A673 (cell line): ENCODE measurements around the gene PBX1. TPM values are rescaled to one million over a fixed set of nuclear protein-coding genes. Genes with fewer than 3 reads are reported as not detected.

ENCODE experiments used
- BruUV-seq: library from RNA; stranded (reverse); fragments of 400-500 nt; replicated peaks from 2 replicates; lab custom pipeline; 2021; lab: Mats Ljungman, UMichigan
- CTCF ChIA-PET: fragments of 300-600 bp; sonication (Branson Sonifier 250); formaldehyde crosslinking; loops from one replicate; lab custom pipeline; 2022; ENCODE audit warnings: antibody characterized with exemption; lab: Charles Lee
- POLR2A ChIA-PET: fragments of 300-600 bp; sonication (Branson Sonifier 250); formaldehyde crosslinking; loops from one replicate; lab custom pipeline; 2022; ENCODE audit warnings: antibody characterized with exemption; ENCODE audit not compliant: low non-redundant PET; lab: Charles Lee
- DNase-seq: peaks from one replicate; pipeline ENCODE4 v3.0.0-alpha.2; 2015; ENCODE audit warnings: low spot score
- H3K27ac ChIP-seq: fragments of 200-600 bp; sonication (generic); 2 replicates; pipeline ENCODE4 v1.5.1; 2016; ENCODE audit warnings: mixed run types, low read depth, mild to moderate bottlenecking, mixed read lengths, antibody characterized with exemption, low read length; ENCODE audit not compliant: poor library complexity, severe bottlenecking
- H3K27me3 ChIP-seq: fragments of 200-600 bp; sonication (generic); replicated peaks from 2 replicates; pipeline ENCODE4 v1.6.1; 2017; ENCODE audit warnings: mixed run types, low read depth, mild to moderate bottlenecking, mixed read lengths, antibody characterized with exemption, low read length; ENCODE audit not compliant: insufficient read depth, poor library complexity
- H3K36me3 ChIP-seq: fragments of 200-600 bp; sonication (generic); 2 replicates; pipeline ENCODE4 v1.6.1; 2016; ENCODE audit warnings: mixed run types, mild to moderate bottlenecking, mixed read lengths, antibody characterized with exemption, low read length; ENCODE audit not compliant: insufficient read depth, poor library complexity, severe bottlenecking
- H3K4me1 ChIP-seq: fragments of 200-600 bp; sonication (generic); 2 replicates; pipeline ENCODE4 v1.6.1; 2017; ENCODE audit warnings: mixed run types, mild to moderate bottlenecking, mixed read lengths, antibody characterized with exemption, low read length; ENCODE audit not compliant: insufficient read depth, poor library complexity, severe bottlenecking
- H3K4me3 ChIP-seq: fragments of 200-600 bp; sonication (generic); 2 replicates; pipeline ENCODE4 v1.5.1; 2016; ENCODE audit warnings: low read depth, mixed run types, mild to moderate bottlenecking, mixed read lengths, low read length; ENCODE audit not compliant: poor library complexity, severe bottlenecking
- H3K9me3 ChIP-seq: fragments of 200-600 bp; sonication (generic); 2 replicates; pipeline ENCODE4 v1.6.1; 2016; ENCODE audit warnings: mixed run types, low read depth, mild to moderate bottlenecking, mixed read lengths, antibody characterized with exemption, low read length; ENCODE audit not compliant: poor library complexity, severe bottlenecking
- EZH2 ChIP-seq: fragments of 200-600 bp; sonication (generic); IDR thresholded peaks from 2 replicates; pipeline ENCODE4 v1.6.1; 2017; ENCODE audit warnings: borderline replicate concordance, low read depth, mild to moderate bottlenecking, mixed read lengths, antibody characterized with exemption, low read length; ENCODE audit not compliant: poor library complexity, severe bottlenecking
- intact Hi-C: fragments of 100-400 bp; cut with micrococcal nuclease; formaldehyde crosslinking; loops from one replicate; pipeline ENCODE4 v1.10.0; 2022; ENCODE audit not compliant: unreplicated experiment
- total RNA-seq: library from RNA; stranded (reverse); gene quantifications from 2 replicates; pipeline ENCODE4 v1.2.3, GENCODE V29; 2021
- TF ChIP-seq, protein P1 (sequence below): fragments of 300-800, 200-600 bp; sonication (generic); conservative IDR thresholded peaks from 2 replicates; pipeline ENCODE4 v1.5.1; 2017; ENCODE audit warnings: low read depth, mild to moderate bottlenecking, antibody characterized with exemption, low read length, moderate library complexity, mixed read lengths

Gene PBX1
- total RNA-seq, 1 experiment from 2014 or later: 51.5 TPM

GRCh38 chr1:164598719-164599118 is 39.7 kb downstream of the PBX1 start:
- ChIA-PET POLR2A (no interaction called here), CTCF (no interaction called here)
- Histone ChIP-seq H3K36me3 (no peaks in the 10 kb centered on the region), H3K9me3 (no peaks in the 10 kb centered on the region), H3K27me3 (no peaks in the 10 kb centered on the region), H3K27ac (no peak overlapping the region), H3K4me1 (peaks cover 22% of the 10 kb centered on the region), H3K4me3 (no peak overlapping the region)
- intact Hi-C loops: no loop called here
- no TSS peak for BruUV-seq
- no peak for DNase-seq
- TF ChIP-seq, protein P1, sequence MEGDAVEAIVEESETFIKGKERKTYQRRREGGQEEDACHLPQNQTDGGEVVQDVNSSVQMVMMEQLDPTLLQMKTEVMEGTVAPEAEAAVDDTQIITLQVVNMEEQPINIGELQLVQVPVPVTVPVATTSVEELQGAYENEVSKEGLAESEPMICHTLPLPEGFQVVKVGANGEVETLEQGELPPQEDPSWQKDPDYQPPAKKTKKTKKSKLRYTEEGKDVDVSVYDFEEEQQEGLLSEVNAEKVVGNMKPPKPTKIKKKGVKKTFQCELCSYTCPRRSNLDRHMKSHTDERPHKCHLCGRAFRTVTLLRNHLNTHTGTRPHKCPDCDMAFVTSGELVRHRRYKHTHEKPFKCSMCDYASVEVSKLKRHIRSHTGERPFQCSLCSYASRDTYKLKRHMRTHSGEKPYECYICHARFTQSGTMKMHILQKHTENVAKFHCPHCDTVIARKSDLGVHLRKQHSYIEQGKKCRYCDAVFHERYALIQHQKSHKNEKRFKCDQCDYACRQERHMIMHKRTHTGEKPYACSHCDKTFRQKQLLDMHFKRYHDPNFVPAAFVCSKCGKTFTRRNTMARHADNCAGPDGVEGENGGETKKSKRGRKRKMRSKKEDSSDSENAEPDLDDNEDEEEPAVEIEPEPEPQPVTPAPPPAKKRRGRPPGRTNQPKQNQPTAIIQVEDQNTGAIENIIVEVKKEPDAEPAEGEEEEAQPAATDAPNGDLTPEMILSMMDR: no peak
- no peak for TF ChIP-seq EZH2

GRCh38 chr1:164599272-164599671 is 40.3 kb downstream of the PBX1 start:
- Histone ChIP-seq H3K27me3 (no peaks in the 10 kb centered on the region), H3K4me3 (no peak overlapping the region), H3K4me1 (peaks cover 23% of the 10 kb centered on the region), H3K36me3 (no peaks in the 10 kb centered on the region), H3K9me3 (no peaks in the 10 kb centered on the region), H3K27ac (no peak overlapping the region)
- intact Hi-C loops: no loop called here
- no TSS peak for BruUV-seq
- TF ChIP-seq EZH2: no peak
- TF ChIP-seq, protein P1: no peak
- no peak for DNase-seq
- POLR2A ChIA-PET: no interaction called here
- CTCF ChIA-PET: no interaction called here

DNA sequence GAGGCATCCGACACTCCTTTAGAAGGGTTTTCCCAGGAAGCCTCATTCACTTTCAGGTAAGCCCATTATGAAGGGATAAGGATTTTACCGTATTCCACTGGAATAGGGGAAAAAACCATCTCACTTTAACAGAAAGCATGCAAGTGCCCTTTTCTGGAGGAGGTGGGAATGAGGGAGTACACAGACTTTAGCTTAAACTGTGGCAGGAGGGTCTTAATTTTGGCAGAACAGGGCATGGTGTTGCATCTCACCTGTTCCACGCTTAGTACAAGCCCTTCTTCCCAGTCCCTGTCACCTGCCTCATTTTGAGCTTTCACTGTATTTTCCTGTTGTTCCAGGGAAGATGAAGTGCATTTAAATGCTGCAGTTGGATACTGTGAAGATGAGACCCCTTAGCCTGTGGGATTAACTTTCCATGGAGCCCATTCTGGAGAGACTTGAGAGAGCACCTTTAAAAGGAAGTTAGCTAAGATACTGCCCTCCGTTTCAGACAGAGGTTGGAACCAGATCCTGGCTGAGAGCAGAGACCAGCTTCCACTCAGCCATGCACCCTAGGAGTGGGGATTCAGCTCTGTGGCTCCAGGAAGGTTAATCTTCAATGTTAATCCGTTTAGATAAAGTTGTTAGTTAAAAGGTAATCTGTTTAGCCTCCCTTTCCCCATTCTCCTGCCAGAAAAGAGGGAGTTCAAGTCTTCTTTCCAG is 42.6 kb downstream of the PBX1 start:
- Histone ChIP-seq H3K36me3 (peaks cover 3% of the 10 kb centered on the region), H3K4me3 (no peak overlapping the region), H3K4me1 (peaks cover 27% of the 10 kb centered on the region), H3K27me3 (no peaks in the 10 kb centered on the region), H3K9me3 (no peaks in the 10 kb centered on the region), H3K27ac (peak overlapping the region; percentile 55)
- POLR2A ChIA-PET: no interaction called here
- no TSS peak for BruUV-seq
- TF ChIP-seq EZH2: no peak
- TF ChIP-seq, protein P1: no peak
- CTCF ChIA-PET: no interaction called here
- intact Hi-C loops: no loop called here
- no peak for DNase-seq
